ENCODE results near the gene KIF13A. TPM values are rescaled to one million over a fixed set of nuclear protein-coding genes. Genes with fewer than 3 reads are reported as not detected.
"Not testable (repeated sequence)": the region's sequence is repeated elsewhere in the genome, so short reads cannot be mapped to it uniquely, and the experiment has no call there.

The KIF13A gene
- total RNA-seq, 1 experiment from 2014 or later: 24.1 TPM

- DNase-seq (ENCODE audit: unreplicated experiment): no peak
- no TSS peak for BruUV-seq (replicated peaks)
- Mint-ChIP-seq H3K27ac (ENCODE audit: low read depth, unreplicated experiment) (no peak overlapping the region), H3K9me3 (ENCODE audit: unreplicated experiment) (no peaks in the 10 kb centered on the region), H3K4me1 (ENCODE audit: insufficient read depth, unreplicated experiment) (peaks cover 10% of the 10 kb centered on the region), H3K36me3 (ENCODE audit: insufficient read depth, unreplicated experiment) (no peaks in the 10 kb centered on the region), H3K4me3 (ENCODE audit: unreplicated experiment) (no peak overlapping the region), H3K27me3 (ENCODE audit: insufficient read depth, unreplicated experiment) (no peaks in the 10 kb centered on the region)
- CTCF ChIA-PET: no interaction called here
- POLR2A ChIA-PET: no interaction called here
- intact Hi-C loops (cut with micrococcal nuclease): no loop called here
- TF ChIP-seq, protein P1, sequence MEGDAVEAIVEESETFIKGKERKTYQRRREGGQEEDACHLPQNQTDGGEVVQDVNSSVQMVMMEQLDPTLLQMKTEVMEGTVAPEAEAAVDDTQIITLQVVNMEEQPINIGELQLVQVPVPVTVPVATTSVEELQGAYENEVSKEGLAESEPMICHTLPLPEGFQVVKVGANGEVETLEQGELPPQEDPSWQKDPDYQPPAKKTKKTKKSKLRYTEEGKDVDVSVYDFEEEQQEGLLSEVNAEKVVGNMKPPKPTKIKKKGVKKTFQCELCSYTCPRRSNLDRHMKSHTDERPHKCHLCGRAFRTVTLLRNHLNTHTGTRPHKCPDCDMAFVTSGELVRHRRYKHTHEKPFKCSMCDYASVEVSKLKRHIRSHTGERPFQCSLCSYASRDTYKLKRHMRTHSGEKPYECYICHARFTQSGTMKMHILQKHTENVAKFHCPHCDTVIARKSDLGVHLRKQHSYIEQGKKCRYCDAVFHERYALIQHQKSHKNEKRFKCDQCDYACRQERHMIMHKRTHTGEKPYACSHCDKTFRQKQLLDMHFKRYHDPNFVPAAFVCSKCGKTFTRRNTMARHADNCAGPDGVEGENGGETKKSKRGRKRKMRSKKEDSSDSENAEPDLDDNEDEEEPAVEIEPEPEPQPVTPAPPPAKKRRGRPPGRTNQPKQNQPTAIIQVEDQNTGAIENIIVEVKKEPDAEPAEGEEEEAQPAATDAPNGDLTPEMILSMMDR (IDR thresholded peaks at IDR 0.05; ENCODE audit: unreplicated experiment): no peak
Measured at GRCh38 chr6:18024876-18025275, 37.4 kb upstream of the KIF13A start.

DNA sequence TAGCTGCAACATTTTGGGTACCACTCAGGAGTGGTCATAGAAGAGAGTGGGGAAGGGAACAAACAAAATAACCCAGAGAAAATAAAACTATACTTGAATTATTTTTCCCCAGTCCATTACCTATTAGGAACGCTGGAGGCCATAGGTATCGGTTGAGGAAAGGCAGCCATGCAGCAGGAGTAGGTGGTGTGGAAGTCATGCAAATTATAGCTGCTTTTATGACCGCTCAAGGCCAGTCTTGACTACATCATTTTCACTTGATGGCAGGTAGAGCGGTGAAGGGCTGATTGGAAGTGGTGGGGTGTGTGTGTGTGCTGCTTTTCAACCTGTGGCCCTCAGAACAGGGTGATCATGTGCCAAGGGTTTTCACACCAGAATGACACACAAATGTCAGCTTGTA is 36.5 kb upstream of the KIF13A start:
- H3K9me3 Mint-ChIP-seq (ENCODE audit: unreplicated experiment): no peaks in the 10 kb centered on the region
- H3K36me3 Mint-ChIP-seq (ENCODE audit: insufficient read depth, unreplicated experiment): no peaks in the 10 kb centered on the region
- POLR2A ChIA-PET: interaction anchor here (1.2 kb wide), 1 partner anchor 220 kb away, joined by 3 read pairs; no protein-coding TSS in a partner anchor

DNA sequence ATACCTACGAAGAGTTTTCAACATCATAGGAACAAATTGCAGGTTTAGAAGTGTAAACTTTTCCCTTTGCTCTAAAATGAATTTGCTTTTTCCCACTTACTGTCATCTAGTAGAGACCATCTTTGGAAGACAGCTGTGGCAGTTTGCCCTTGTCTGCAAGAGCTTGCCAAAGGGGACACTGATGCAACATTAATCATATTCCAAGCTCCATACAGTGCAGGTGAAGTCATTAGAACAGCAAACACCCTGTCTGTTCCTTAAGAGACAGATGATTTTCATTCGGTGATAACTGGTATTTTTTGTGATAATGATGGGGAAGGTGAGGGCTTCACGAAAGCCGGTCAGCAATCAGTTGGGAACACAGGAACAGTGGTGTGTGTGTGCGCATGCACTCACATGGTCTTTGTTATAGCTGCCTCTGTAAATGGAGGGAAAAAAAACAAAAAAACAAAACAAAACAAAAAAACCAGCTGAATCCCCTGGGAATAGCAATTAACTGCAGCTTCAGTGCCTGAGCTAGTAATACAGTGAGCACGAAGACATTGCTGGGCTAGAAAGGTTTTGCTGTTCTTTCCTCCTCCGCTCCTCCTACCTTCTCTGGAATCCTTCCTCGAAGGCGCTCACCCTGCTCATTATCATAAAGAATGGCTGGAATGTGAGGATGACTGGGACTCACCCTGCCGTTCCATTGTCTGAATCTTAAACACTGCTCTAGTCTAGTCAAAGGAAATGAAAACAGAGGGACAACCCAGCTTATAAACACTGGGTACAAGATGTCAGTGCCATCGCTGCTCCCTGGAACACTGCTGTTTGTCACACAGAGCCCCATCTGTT is 35.2 kb upstream of the KIF13A start:
- Mint-ChIP-seq H3K4me3 (ENCODE audit: unreplicated experiment) (no peak overlapping the region), H3K4me1 (ENCODE audit: insufficient read depth, unreplicated experiment) (peaks cover 10% of the 10 kb centered on the region), H3K27me3 (ENCODE audit: insufficient read depth, unreplicated experiment) (no peaks in the 10 kb centered on the region), H3K9me3 (ENCODE audit: unreplicated experiment) (no peaks in the 10 kb centered on the region), H3K36me3 (ENCODE audit: insufficient read depth, unreplicated experiment) (no peaks in the 10 kb centered on the region), H3K27ac (ENCODE audit: low read depth, unreplicated experiment) (peak overlapping the region; percentile 32)
- ChIA-PET CTCF (interaction anchor here (0.6 to 2.2 kb wide), 4 partner anchors 10 to 377 kb away, joined by 3 to 5 read pairs (median 3); no protein-coding TSS in a partner anchor), POLR2A (interaction anchor here (0.5 to 1.5 kb wide), 7 partner anchors 12 to 221 kb away, joined by 3 to 7 read pairs (median 3); partner anchors contain the start of gene KIF13A)
- TF ChIP-seq, protein P1 (IDR thresholded peaks at IDR 0.05; ENCODE audit: unreplicated experiment): no peak
- no TSS peak for BruUV-seq (replicated peaks)
- intact Hi-C loops (cut with micrococcal nuclease): no loop called here
- DNase-seq (ENCODE audit: unreplicated experiment): peak; percentile 23

More for the DNA sequence above, 36.5 kb upstream of the KIF13A start:
- TF ChIP-seq, protein P1 (IDR thresholded peaks at IDR 0.05; ENCODE audit: unreplicated experiment): no peak
- Mint-ChIP-seq H3K27me3 (ENCODE audit: insufficient read depth, unreplicated experiment) (no peaks in the 10 kb centered on the region), H3K27ac (ENCODE audit: low read depth, unreplicated experiment) (no peak overlapping the region), H3K4me3 (ENCODE audit: unreplicated experiment) (no peak overlapping the region), H3K4me1 (ENCODE audit: insufficient read depth, unreplicated experiment) (peaks cover 10% of the 10 kb centered on the region)
- BruUV-seq (replicated peaks): no TSS peak
- CTCF ChIA-PET: interaction anchor here (0.5 kb wide), 1 partner anchor 84 kb away, joined by 4 read pairs; no protein-coding TSS in a partner anchor
- DNase-seq (ENCODE audit: unreplicated experiment): no peak
- intact Hi-C loops (cut with micrococcal nuclease): no loop called here

GRCh38 chr6:18021166-18021850 is 33.9 kb upstream of the KIF13A start:
- ChIA-PET POLR2A (interaction anchor here (1.0 to 1.5 kb wide), 3 partner anchors 10 to 160 kb away, joined by 3 to 4 read pairs (median 3); no protein-coding TSS in a partner anchor), CTCF (interaction anchor here (2.2 kb wide), 1 partner anchor 9 kb away, joined by 5 read pairs; no protein-coding TSS in a partner anchor)
- no peaks in the 10 kb centered on the region for H3K27me3 Mint-ChIP-seq (ENCODE audit: insufficient read depth, unreplicated experiment)
- H3K9me3 Mint-ChIP-seq (ENCODE audit: unreplicated experiment): no peaks in the 10 kb centered on the region
- DNase-seq (ENCODE audit: unreplicated experiment): no peak
- intact Hi-C loops (cut with micrococcal nuclease): no loop called here
- TF ChIP-seq, protein P1 (IDR thresholded peaks at IDR 0.05; ENCODE audit: unreplicated experiment): no peak
- no peak overlapping the region for H3K27ac Mint-ChIP-seq (ENCODE audit: low read depth, unreplicated experiment)
- H3K4me3 Mint-ChIP-seq (ENCODE audit: unreplicated experiment): no peak overlapping the region
- H3K4me1 Mint-ChIP-seq (ENCODE audit: insufficient read depth, unreplicated experiment): peaks cover 17% of the 10 kb centered on the region
- H3K36me3 Mint-ChIP-seq (ENCODE audit: insufficient read depth, unreplicated experiment): no peaks in the 10 kb centered on the region
- no TSS peak for BruUV-seq (replicated peaks)

DNA sequence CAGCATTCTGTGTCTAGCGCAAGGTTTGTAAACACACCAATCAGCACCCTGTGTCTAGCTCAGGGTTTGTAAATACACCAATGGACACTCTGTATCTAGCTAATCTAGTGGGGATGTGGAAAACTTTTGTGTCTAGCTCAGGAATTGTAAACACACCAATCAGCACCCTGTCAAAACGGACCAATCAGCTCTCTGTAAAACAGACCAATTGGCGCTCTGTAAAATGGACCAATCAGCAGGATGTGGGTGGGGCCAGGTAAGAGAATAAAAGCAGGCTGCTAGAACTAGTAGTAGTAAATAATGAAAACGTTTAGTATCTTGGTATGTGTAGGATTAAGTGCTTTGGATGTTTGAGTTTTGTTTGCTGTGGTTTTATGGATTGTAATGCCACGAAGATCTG is 33.1 kb upstream of the KIF13A start:
- DNase-seq (ENCODE audit: unreplicated experiment); H3K36me3 Mint-ChIP-seq (ENCODE audit: insufficient read depth, unreplicated experiment); intact Hi-C loops (cut with micrococcal nuclease); H3K27me3 Mint-ChIP-seq (ENCODE audit: insufficient read depth, unreplicated experiment); H3K4me3 Mint-ChIP-seq (ENCODE audit: unreplicated experiment); H3K9me3 Mint-ChIP-seq (ENCODE audit: unreplicated experiment); BruUV-seq (replicated peaks); H3K27ac Mint-ChIP-seq (ENCODE audit: low read depth, unreplicated experiment): not testable (repeated sequence)
- POLR2A ChIA-PET: interaction anchor here (1.0 to 1.5 kb wide), 3 partner anchors 9 to 159 kb away, joined by 3 to 4 read pairs (median 3); no protein-coding TSS in a partner anchor
- H3K4me1 Mint-ChIP-seq (ENCODE audit: insufficient read depth, unreplicated experiment): peaks cover 22% of the 10 kb centered on the region
- CTCF ChIA-PET: interaction anchor here (2.2 kb wide), 1 partner anchor 8 kb away, joined by 5 read pairs; no protein-coding TSS in a partner anchor
